ENCODE measurements around the gene DPYSL5. TPM values are rescaled to one million over a fixed set of nuclear protein-coding genes. Genes with fewer than 3 reads are reported as not detected.

The DPYSL5 gene
- total and polyA plus RNA-seq, 2 of the 8 experiments (the other 6 are each of a cell fraction or from before 2014, with no cell fraction given), result 11.9 to 16.4 TPM

DNA sequence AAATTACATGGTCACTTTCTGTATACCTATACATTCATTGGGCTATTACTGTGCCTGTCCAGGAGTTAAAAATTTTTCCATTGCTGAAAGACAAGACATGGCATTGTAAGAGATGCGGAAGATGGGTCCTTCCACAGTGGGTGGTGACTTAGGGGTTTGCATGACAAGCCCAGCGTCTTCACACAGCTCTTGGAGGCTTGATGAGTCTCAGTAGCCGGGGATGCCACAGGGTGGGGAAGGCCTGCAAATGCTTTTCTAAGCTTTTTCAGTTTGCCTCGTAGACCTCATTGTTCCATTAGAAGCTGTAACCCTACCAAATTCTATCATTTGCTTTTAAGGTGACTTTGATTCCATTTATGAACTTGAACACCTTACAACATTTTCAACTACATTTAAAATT, 104.4 kb downstream of the DPYSL5 start:
- Histone ChIP-seq H2AK5ac (ENCODE audit: low read depth, low read length) (no peak overlapping the region), H3K4me1 (replicated peaks in 1 of 4; ENCODE audit: control insufficient read depth in 3 of 4, insufficient read depth in 4 of 4, low read length in 3 of 4) (peaks cover 0 to 2% (median 0%) of the 10 kb centered on the region in 4 experiments; a peak in 1 of 7 replicates), H3K56ac (replicated peaks; ENCODE audit: insufficient read length, low read depth, low read length) (no peak overlapping the region), H3K23ac (ENCODE audit: insufficient read length) (no peak overlapping the region), H2BK5ac (ENCODE audit: low read depth, low read length) (no peak overlapping the region), H3K27ac (ENCODE audit: low read depth, low read length) (no peak overlapping the region), H4K20me1 (replicated peaks in 1 of 2; ENCODE audit: control insufficient read depth in 1 of 2, insufficient read depth in 2 of 2, low read length in 2 of 2) (peaks cover 0 to 2% of the 10 kb centered on the region in 2 experiments), H3K79me2 (ENCODE audit: control insufficient read depth in 1 of 2, insufficient read depth in 2 of 2, low read length in 2 of 2) (no peaks in the 10 kb centered on the region), H3K14ac (ENCODE audit: insufficient read length) (no peak overlapping the region), H4K5ac (ENCODE audit: insufficient read length, low read depth, low read length) (no peak overlapping the region), H3K4ac (replicated peaks; ENCODE audit: insufficient read length, low read depth, low read length) (no peak overlapping the region), H3K36me3 (ENCODE audit: control insufficient read depth in 2 of 4, insufficient read depth in 4 of 4, low read length in 3 of 4) (no peaks in the 10 kb centered on the region), H3K4me3 (ENCODE audit: extremely low read depth in 1 of 4, insufficient read depth in 2 of 4, low read depth in 3 of 4, low read length in 4 of 4) (no peak overlapping the region), H3K23me2 (ENCODE audit: low read depth, low read length) (peaks cover 1% of the 10 kb centered on the region; the same call in 1 of the 2 replicates), H2BK15ac (ENCODE audit: low read length) (no peak overlapping the region), H2AFZ (ENCODE audit: low read length) (no peak overlapping the region), H3K27me3 (replicated peaks in 1 of 4; ENCODE audit: control insufficient read depth in 3 of 4, extremely low read depth in 1 of 4, insufficient read depth in 3 of 4, low read length in 3 of 4) (no peaks in the 10 kb centered on the region), H3K18ac (ENCODE audit: extremely low read depth, low read length) (no peak overlapping the region), H3K9me3 (ENCODE audit: insufficient read depth in 2 of 2, low read depth in 1 of 2, low read length in 1 of 2) (no peaks in the 10 kb centered on the region), H4K8ac (ENCODE audit: extremely low read depth, insufficient read depth, low read length) (no peak overlapping the region), H4K91ac (replicated peaks; ENCODE audit: insufficient read length, low read length) (no peak overlapping the region), H2BK120ac (replicated peaks; ENCODE audit: low read depth, low read length) (no peak overlapping the region), H3K79me1 (ENCODE audit: low read depth, low read length) (no peaks in the 10 kb centered on the region), H2BK12ac (ENCODE audit: low read depth, low read length) (no peak overlapping the region), H2BK20ac (ENCODE audit: low read length) (no peak overlapping the region), H3K9ac (replicated peaks in 1 of 4; ENCODE audit: extremely low read depth in 1 of 4, low read depth in 3 of 4, low read length in 3 of 4) (no peak overlapping the region), H3K4me2 (ENCODE audit: insufficient read depth in 1 of 2, low read depth in 2 of 2, low read length in 2 of 2) (no peak overlapping the region)
- CTCF ChIA-PET (ENCODE audit: partially characterized antibody), result interaction anchor here (0.7 to 21.6 kb wide), 5 partner anchors 9 to 110 kb away, joined by 3 to 416 read pairs (median 37); partner anchors contain the start of gene DPYSL5
- WGBS, 2 experiments (ENCODE audit: extremely low coverage in 1 of 2, insufficient coverage in 1 of 2, insufficient read length in 1 of 2, insufficient replicate concordance in 2 of 2, low coverage in 1 of 2, low lambda C conversion rate in 2 of 2, missing lambda C conversion rate in 1 of 2), result 59% methylated on average over 4 of the region's 4 CpGs; no CpG with 5 or more reads in 1 of the 2 experiments
- POLR2A ChIA-PET (ENCODE audit: partially characterized antibody), result interaction anchor here (0.7 to 1.5 kb wide), 3 partner anchors 9 to 46 kb away, joined by 3 to 5 read pairs (median 3); no protein-coding TSS in a partner anchor
- no peak for FAIRE-seq
- no peak for DNase-seq (ENCODE audit: low read depth in 1 of 2, low spot score in 2 of 2)
- TF ChIP-seq TCF12 (IDR thresholded peaks at IDR 0.05; ENCODE audit: low read depth, low read length) (no peak), SRF (IDR thresholded peaks at IDR 0.05; ENCODE audit: low read depth, low read length) (no peak), TAF7 (optimal IDR thresholded peaks at IDR 0.05; ENCODE audit: borderline replicate concordance, low read depth, low read length) (no peak), SP2 (IDR thresholded peaks at IDR 0.05; ENCODE audit: low read length) (no peak), POU5F1 (IDR thresholded peaks at IDR 0.05; ENCODE audit: low read depth, low read length) (no peak), TBP (IDR thresholded peaks at IDR 0.05; ENCODE audit: low read depth, low read length) (no peak), RNF2 (IDR thresholded peaks at IDR 0.05; ENCODE audit: borderline replicate concordance, low read depth, low read length, missing control alignments, poor library complexity, severe bottlenecking) (no peak)
- TF ChIP-seq, protein P1, sequence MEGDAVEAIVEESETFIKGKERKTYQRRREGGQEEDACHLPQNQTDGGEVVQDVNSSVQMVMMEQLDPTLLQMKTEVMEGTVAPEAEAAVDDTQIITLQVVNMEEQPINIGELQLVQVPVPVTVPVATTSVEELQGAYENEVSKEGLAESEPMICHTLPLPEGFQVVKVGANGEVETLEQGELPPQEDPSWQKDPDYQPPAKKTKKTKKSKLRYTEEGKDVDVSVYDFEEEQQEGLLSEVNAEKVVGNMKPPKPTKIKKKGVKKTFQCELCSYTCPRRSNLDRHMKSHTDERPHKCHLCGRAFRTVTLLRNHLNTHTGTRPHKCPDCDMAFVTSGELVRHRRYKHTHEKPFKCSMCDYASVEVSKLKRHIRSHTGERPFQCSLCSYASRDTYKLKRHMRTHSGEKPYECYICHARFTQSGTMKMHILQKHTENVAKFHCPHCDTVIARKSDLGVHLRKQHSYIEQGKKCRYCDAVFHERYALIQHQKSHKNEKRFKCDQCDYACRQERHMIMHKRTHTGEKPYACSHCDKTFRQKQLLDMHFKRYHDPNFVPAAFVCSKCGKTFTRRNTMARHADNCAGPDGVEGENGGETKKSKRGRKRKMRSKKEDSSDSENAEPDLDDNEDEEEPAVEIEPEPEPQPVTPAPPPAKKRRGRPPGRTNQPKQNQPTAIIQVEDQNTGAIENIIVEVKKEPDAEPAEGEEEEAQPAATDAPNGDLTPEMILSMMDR (IDR thresholded peaks at IDR 0.05; ENCODE audit: control extremely low read depth in 1 of 3, insufficient read depth in 1 of 3, low read depth in 1 of 3, low read length in 3 of 3), result no peak
